Measurements from ENCODE around the gene RRAS. TPM values are rescaled to one million over a fixed set of nuclear protein-coding genes. Genes with fewer than 3 reads are reported as not detected.
A peak's percentile ranks its signal among the peaks of the same experiment; 100 is the strongest.

The RRAS gene
- total RNA-seq, 2 donors from 2014 or later = 60.9 to 83.5 TPM

DNA sequence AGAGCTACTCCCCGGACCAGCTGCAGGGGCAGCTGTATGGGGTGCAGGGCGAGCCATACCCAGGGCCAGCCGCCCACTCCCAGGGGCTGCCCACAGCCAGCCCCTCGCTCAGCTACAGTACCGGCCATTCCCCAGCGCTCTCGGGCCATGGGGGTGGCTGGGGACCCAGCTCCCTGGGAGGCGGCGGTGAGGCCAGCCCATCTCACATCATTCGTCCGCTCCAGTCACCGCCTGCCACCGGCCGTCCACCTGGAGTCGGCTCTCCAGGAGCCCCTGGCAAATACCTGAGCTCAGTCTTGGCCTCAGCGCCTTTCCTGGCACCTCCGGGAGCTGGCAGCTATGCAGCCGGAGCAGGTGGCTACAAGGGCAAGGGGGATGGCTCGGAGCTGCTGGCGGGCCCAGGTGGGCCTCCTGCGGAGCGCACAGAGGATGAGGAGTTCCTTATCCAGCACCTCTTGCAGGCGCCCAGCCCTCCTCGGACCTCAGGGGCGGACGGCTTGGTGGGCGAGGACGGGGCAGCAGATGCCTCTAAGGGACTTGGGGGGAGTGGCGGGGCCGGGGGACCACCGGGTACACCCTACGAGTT is 44.0 kb downstream of the RRAS start:
- peaks cover 66% of the 10 kb centered on the region for H3K36me3 ChIP-seq
- no peaks in the 10 kb centered on the region for H3K9me3 ChIP-seq
- H3K27me3 ChIP-seq = no peaks in the 10 kb centered on the region
- H3K4me1 ChIP-seq = peaks cover 0 to 22% of the 10 kb centered on the region in 2 donors
- H3K27ac ChIP-seq = no peak overlapping the region
- no peak overlapping the region for H3K4me3 ChIP-seq
- DNase-seq (ENCODE audit: low spot score) = no peak
- TF ChIP-seq, protein P1, sequence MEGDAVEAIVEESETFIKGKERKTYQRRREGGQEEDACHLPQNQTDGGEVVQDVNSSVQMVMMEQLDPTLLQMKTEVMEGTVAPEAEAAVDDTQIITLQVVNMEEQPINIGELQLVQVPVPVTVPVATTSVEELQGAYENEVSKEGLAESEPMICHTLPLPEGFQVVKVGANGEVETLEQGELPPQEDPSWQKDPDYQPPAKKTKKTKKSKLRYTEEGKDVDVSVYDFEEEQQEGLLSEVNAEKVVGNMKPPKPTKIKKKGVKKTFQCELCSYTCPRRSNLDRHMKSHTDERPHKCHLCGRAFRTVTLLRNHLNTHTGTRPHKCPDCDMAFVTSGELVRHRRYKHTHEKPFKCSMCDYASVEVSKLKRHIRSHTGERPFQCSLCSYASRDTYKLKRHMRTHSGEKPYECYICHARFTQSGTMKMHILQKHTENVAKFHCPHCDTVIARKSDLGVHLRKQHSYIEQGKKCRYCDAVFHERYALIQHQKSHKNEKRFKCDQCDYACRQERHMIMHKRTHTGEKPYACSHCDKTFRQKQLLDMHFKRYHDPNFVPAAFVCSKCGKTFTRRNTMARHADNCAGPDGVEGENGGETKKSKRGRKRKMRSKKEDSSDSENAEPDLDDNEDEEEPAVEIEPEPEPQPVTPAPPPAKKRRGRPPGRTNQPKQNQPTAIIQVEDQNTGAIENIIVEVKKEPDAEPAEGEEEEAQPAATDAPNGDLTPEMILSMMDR (IDR thresholded peaks at IDR 0.05) = no peak

DNA sequence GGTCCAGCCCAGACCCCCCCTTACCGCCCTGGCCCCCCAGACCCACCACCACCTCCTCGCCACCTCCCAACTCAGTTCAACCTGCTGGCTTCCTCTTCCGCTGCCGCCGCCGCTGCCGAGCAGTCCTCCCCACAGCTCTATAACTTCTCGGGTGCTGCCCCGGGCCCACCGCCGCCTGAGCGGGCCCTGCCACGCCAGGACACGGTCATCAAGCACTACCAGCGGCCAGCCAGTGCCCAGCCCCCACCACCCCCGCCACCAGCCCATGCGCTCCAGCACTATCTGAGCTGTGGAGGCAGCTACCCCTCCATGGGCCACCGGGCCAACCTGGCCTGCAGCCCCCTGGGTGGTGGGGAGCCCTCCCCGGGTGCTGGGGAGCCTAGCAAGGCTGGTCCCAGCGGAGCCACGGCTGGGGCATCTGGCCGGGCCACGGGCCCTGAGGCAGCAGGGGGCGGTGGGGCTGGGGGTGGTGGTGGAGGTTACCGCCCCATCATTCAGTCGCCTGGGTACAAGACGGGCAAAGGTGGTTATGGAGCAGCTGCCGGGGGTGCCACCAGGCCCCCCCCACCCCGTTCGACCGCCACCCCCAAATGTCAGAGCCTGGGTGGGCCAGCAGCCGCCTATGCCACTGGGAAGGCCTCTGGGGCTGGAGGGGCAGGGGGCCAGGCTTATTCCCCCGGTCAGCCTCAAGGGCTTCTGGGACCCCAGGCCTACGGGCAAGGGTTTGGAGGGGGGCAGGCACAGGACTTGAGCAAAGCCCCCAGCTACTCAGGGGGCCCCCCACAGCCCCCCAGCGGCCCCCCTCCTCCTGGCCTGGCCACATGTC is 44.7 kb downstream of the RRAS start:
- Histone ChIP-seq H3K9me3 (no peaks in the 10 kb centered on the region), H3K27me3 (no peaks in the 10 kb centered on the region), H3K36me3 (peaks cover 64% of the 10 kb centered on the region), H3K4me3 (no peak overlapping the region), H3K27ac (no peak overlapping the region), H3K4me1 (peaks cover 0 to 27% of the 10 kb centered on the region in 2 donors)
- TF ChIP-seq, protein P1 (IDR thresholded peaks at IDR 0.05) = no peak
- DNase-seq (ENCODE audit: low spot score) = no peak

DNA sequence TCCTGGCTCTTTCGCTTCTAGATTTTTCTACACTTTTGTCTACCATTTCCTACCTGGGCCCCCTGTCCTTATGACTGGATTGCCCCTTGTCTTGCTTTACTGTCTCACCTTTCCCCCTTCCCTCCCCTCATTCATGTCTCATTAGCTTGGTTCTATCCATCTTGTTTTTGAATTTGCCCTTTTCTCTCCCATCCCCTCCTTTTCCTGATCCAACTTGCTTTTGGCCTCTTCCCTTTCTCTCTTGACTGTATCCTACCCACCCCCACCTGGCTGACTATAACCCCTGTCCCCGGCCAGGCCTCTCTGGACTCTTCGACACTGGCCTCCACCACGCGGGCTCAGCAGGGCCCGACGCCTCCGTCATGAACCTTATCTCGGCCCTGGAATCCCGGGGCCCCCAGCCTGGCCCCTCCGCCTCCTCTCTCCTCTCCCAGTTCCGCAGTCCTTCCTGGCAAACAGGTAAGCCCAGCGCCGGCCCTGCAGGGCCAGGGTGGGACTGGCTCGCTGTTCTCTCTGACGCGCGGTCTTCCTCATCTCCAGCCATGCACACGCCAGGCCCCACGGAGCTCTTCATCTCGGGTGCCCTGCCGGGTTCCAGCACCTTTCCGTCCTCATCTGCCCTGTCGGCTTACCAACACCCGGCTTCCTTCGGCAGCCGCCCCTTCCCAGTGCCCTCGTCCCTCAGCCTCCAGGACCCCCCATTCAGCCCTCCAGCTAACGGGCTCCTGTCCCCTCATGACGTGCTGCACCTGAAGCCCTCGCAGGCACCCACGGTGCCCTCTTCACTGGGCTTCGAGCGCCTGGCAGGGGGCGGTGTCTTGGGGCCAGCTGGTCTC is 45.6 kb downstream of the RRAS start:
- no peak overlapping the region for H3K4me3 ChIP-seq
- peaks cover 0 to 33% of the 10 kb centered on the region in 2 donors for H3K4me1 ChIP-seq
- peak overlapping the region; percentile 58 to 95 for H3K27ac ChIP-seq
- no peak for DNase-seq (ENCODE audit: low spot score)
- H3K9me3 ChIP-seq = no peaks in the 10 kb centered on the region
- TF ChIP-seq, protein P1 (IDR thresholded peaks at IDR 0.05) = no peak
- H3K27me3 ChIP-seq = no peaks in the 10 kb centered on the region
- peaks cover 56% of the 10 kb centered on the region for H3K36me3 ChIP-seq

DNA sequence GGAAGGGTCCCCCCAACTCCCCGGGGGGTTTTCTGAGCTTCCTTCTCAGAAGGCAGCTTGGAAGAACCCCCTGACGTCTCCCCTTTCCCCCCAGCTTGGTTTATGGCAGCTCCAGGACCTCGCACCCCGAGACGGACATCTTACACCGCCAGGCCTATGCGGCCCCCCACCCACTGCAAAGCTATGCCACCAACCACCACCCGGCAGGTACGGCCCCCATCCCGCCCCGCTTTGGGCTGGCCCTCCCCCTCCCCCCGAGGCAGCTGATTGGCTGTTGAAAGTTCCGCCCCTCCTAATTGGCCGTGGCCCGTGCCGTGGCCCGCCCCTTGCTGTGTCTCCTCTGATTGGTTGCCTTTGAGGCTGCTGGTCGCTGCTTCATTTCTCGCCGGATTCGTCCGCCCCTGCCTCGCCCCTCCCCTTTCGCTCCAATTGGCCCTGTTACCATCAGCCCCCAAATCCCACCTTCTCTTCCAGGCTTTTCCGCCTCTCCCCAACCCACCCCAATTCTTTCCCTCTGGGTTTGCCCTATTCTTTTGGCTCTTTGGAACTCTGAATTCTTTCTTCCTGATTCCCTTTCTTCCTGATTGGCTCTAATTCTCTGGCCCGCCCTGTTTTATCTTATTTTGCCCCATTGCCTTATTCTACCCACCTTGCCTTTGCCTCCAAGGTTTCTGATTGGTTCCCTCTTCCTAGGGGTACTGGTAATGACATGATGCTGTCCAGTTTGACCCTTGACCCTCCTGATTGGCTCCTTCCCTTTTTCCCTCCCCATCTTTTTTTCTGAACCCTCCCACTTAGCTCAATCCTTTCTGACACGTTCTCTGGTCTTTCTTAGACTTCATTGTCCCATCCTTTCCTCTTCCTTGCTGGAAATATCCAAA is 46.5 kb downstream of the RRAS start:
- TF ChIP-seq, protein P1 (IDR thresholded peaks at IDR 0.05) = no peak
- peak; percentile 96 for DNase-seq (ENCODE audit: low spot score)
- H3K4me1 ChIP-seq = peaks cover 0 to 33% of the 10 kb centered on the region in 2 donors
- no peaks in the 10 kb centered on the region for H3K9me3 ChIP-seq
- no peaks in the 10 kb centered on the region for H3K27me3 ChIP-seq
- H3K27ac ChIP-seq = peak overlapping the region; percentile 58 to 95
- H3K4me3 ChIP-seq = peak overlapping the region; percentile 25 to 95
- peaks cover 47% of the 10 kb centered on the region for H3K36me3 ChIP-seq
